DMS53 treated with DMSO at 0.1 percent for 48 hours (cell line): ENCODE measurements around the gene AK4.

Source experiments
- DNase-seq: peaks from one replicate; lab custom pipeline; 2025; ENCODE audit not compliant: unreplicated experiment; lab: John Stamatoyannopoulos, UW

AK4 gene

DNA sequence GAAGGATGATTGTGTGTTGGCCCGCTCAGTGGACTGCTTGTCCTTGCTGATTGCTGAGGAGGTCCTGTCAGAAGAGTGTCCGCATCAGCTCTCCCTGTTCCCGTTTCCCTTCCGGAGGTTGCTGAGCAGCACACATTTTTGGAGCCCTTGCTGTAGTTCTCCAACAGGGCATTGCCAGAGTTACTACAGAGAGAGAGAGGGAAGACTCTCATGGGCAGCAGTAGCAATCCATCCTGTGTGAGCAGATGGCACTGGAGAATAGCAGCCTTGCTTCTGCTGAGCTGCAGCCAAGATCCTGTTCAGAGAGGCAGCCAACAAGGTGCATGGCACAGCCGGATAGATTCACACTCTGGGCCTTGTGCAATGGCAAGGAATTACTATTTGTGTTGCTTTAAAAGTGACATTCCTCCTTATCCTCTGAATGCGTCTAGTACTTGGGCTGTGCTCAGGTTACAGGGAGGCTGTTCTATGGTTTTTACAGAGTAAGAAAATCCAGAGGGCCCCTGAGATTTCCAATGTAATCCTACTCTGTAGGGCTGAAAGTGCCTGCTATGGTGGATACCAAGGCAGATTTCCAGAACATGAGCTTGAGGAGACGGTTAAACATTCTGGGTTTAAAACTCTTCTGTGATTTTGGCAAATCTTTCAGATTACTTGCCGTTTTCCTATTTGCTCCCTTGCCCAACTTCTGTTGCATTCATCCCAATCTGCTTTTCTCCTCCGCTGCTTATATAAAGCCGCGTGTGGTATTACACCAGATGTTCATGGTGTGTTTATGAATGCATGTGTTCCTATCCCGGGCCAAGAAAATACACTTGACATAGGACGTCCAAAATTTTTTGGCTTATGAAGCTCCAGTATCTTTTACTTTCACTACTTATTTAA, 27.4 kb downstream of the AK4 start:
- no peak for DNase-seq

DNA sequence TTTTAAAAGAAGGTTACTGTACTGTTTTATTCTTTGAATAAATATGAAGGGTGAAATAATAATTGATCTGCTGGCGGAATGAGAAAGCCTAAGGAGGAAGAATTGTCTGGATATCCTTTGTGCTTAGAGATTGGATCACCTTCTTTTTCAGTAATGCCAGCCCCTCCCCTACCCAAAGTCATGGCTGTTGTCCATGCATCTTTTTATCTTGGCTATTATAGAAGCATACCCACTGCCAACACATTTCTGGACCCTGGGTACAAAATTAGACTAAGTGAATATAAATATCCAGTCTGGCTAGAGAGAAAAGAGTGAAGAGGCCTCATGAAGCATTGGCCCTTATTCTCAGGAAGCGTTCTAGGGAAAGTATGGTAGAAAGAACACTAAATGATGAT, 28.1 kb downstream of the AK4 start:
- no peak for DNase-seq

DNA sequence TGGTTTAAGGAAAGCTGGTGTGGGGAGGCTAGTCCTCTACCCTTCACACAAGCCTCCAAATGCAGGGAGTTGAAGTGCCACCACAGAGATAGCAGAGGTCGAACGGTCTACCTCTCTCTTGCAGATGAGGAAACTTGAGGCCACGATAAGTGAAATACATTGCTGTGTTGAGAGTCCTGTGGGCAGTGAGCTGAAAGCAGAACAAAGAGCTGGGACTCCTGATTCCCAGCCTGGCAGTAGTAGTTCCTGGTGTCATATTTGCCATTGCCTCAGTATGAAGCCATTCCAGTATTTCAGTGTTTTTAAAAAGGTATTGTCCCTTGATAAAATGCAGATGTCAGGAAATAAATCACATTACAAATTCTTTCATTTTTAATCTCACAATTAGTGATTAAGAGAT, 28.6 kb downstream of the AK4 start:
- no peak for DNase-seq

DNA sequence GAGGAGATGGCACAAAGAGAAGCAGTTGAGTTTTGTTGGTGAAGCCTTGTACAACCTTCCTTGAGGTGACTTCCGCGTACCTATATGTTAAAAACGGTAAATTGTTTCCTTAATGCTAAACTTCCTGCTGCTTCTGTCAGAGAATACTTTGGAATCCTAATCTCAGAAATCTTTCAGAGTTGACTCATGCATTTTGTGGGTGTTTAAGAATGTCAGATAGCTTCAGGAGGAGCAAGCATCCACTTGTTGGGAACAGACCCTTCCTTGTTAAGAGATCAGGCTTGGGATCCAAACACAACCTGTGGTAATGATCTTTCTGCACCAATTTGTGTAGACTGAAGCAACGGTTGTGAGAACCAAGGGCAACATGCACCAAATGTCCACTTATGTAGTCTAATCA, 29.5 kb downstream of the AK4 start:
- DNase-seq = no peak

DNA sequence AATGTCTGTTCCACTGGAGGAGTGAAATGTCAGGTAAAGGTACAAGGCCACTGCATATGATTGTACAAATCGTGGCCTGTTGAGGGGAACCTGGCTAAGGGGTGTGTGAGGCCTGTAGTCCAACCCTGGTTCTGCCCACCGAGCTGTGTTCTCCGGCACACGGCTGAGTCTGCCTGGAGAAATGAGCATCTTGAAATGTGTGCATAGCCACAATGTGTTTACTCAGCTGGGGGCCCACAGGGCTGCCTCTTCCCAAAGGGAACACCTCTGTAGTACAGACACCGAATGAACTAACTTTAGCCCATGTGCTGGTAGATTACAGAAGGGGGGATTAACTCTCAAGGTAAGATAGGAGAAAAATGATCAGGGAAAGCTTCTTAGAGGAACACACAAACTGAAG, 30.2 kb downstream of the AK4 start:
- DNase-seq = peak; percentile 58

DNA sequence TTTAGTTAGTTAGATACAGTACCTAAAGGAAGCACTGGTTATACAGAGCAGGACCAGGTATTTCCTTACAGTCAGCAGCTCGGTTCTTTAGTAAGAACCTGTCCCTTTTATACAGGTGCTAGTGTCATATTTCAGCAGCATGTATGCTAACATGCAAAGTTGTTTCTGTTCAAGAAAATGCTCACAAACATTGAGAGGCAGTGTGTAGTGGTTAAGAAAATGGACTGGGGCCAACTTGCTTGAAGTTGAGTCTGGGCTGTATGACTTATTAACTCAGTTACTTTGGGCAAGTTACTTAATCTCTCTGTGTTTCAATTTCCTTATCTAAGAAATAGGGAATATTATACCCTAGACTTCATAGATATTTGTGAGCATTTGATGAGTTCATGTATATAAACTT, 31.1 kb downstream of the AK4 start:
- DNase-seq = peak; percentile 17

DNA sequence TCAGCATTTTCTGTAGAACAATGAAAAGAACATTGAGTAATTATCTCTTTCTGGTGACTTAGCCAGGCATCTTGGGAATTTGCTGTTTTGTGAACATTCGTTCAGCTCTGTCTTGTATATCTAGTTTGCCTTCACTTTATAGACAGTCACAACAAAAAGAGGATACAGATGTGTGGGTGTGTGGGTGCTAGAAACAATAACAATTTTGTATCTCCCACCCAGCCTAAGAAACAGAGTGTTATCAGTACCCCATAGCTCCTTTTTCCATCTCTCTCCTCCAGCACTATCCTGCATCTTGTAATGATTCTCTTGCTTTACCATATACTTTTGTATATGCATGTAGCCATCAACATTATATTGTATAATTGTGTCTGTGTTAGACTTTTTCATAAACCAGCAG, 33.0 kb downstream of the AK4 start:
- no peak for DNase-seq

DNA sequence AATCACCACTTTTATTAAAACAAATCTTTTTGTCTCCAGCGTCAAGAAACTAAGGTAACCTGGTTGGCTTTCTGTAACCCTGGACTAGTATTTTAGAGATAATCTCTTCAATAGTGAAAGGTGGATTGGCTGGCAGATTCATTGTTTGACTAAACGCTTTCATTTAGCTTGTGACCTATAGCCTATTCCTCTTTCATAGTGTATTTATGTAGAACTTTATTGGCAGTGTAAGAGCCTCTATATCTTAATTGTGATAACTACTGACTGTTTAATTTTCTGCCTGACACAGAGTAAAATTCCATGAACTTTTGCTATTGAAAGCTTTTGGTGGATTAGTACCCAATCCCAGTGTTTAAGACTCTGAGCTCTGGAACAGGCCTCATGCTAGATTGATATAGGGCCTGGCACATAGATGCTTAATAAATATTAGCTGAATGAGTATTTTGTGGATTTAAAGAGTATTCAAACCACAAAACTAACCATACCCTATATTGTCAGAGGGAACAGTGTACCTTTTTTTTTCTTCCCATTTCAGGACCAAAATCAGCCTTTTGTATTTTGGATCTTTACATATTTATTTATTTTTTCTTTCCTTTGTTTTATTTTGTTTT, 34.8 kb downstream of the AK4 start:
- DNase-seq = no peak

DNA sequence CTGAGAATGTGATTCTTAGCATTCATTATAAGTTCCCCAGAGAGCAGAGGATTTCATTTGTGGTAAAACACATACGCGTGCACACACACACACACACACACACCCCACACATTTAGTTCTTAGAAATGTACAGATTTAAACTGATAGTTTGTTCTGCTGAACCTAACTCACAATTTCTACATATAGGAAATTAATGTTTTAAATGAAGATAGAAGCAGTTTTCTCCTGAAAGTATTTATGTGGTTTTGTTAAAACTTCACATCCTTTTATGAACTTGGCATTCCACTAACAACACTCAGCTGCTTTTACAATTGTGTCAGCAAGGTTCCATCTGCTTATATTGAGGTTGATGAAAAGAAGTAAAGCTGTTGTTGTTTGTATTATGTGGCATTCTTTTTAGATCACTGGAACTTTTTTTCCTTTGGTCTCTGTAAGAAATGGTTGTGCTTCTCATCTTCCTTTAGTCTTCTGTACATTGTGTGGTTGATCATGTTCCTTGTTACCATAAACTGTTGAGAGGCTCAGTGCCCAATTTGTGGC, 41.6 kb downstream of the AK4 start:
- DNase-seq = no peak

DNA sequence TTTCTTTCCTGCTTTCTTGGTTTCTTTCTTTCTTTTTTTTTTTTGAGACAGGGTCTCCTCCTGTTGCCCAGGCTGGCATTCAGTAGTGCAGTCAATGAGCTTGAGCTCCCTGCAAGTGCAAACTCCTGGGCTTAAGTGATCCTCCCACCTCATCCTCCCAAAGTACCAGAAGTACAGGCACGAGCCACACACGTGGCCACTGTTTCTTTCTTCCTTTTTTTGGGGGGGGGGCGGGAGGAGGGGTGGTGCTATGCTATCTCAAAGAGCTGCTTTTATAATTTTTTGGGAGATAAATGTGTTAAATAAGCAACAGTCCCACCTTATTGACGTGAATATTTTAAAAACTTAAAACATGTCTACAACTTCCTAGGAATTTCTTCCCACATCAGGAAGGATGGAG, 42.2 kb downstream of the AK4 start:
- no peak for DNase-seq

DNA sequence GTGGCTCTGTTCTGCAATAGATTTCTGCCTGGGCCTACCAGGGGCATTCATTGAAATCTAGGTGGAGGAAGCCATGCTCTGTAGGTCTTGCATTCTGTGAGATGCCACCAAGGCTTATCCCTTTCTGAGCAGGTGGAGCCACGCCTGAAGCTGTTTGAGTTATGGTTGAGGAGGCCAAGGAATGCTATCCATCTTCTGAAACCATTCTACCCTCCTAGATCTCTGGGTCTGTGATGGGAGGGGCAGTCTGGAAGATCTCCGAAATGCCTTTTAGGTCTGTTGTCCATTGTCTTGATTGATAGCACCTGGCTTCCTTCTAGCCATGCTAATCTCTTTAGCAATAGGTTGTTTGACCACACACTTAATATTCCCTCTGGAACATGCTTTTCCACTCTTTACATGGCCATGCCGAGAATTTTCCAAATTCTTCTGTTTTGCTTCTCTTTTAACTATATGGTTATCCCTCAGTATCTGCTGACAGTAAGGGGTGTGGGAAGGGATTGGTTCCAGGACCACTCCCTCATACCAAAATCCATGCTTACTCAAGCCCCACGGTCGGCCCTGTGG, 45.2 kb downstream of the AK4 start:
- DNase-seq = no peak

DNA sequence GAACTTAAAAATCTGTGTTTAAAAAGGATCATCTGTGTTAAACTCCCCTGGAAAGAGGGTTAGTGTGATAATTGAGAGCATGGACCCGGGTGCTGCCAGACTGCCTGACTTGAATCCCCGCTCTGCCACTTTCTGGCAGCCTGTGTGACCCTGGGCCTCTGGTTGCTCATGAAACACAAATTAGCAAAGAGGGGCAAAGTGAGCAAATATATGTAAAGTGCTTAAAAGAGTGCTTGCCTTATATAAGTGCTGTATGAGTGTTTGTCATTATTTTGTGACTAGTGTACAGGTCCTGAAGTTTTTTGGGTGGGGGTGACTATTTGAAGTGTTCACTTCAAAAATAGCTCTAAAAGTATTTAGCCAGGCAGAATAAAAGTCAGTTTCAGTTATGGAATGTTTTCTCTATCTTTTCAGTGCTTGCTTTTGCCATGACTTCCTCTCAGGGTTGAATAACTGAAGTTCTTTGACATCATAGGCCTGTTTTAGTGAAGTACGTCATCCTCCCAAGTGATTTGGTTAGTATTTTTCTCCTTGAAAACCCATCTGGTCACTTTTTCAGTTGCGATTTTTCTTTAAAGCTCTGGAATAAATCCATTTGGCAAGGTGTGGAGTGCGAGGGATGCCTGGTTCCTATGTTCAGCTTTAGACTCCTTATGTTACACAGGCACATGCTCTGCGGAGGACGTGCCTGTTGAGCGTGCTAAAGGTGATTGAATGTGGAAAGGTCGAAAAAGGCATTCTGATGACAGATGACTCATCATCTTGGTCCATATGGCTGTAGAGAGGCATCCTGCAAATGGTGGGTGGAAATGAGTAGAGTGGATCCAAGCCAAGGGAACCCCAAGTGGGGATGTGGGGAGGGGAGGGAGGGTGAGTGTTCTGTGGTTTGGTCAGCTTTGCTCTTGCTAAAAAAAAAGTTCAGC, 47.8 kb downstream of the AK4 start:
- no peak for DNase-seq

DNA sequence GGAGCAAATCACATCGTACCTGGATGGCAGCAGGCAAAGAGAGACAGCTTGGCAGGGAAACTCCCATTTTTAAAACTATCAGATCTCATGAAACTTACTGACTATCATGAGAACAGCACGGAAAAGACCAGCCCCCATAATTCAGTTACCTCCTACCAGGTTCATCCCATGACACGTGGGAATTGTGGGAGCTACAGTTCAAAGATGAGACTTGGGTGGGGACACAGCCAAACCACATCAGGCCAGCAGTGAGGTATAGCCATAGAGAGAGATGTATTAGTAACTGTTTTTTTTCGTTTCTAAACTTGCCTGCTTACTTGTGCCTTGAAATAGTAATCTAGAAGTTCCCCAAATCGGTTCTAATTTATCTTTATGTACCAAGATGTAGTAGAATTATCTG, 48.9 kb downstream of the AK4 start:
- no peak for DNase-seq

DNA sequence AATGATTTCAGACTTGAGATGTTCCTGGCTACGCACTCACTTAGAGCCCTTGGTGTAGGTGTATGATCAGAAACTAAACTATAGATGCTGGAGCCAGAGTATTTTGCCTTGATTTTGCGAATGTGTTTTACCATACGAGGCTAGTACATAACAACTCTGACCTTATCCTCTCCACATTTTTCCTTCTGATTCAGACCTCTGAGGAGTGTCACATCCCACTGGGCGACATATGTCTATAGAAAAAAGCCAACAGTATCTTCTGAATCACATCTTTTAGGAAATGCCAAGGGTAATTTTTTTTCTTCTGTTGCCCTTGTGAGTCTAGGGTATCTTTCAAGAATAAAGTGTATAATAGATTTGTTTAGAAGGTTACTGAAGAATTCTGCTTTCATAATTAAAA, 49.6 kb downstream of the AK4 start:
- no peak for DNase-seq

DNA sequence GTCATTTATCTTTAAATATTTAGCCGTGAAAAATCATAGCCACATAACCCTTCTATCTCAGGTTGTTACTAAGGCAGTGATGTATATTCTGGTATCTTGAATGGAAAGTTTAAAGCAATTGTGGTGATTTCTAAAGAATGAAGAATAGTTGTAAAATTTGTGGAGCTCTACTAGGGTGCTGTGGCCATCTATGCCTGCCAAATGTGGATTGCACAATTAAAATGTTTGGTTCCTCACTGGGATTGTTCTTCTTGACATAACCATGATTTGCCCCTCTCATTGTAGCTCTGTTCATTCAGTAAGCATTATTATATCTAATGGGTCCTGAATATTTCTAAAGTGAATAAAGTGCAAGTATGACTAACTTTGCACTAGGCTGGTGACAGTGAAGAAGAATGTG, 50.1 kb downstream of the AK4 start:
- no peak for DNase-seq

DNA sequence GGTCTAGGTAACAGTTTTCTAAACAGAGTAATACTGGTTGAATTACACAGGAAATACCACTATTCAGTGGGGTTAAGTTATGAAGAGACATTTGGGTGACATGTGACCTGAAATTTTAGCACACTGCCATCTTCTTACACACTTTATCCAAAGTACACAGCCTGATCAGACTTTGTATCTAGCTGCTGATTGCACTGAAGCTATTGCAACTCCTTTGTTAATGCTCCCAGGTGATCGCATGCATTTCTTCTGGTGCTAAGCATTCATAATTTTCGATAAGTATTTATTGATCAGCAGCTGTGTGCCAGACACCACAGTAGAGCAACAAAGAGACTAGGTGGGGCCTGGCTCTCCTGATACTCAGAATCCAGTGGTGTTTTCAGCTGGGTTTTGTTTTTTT, 52.4 kb downstream of the AK4 start:
- DNase-seq = no peak

DNA sequence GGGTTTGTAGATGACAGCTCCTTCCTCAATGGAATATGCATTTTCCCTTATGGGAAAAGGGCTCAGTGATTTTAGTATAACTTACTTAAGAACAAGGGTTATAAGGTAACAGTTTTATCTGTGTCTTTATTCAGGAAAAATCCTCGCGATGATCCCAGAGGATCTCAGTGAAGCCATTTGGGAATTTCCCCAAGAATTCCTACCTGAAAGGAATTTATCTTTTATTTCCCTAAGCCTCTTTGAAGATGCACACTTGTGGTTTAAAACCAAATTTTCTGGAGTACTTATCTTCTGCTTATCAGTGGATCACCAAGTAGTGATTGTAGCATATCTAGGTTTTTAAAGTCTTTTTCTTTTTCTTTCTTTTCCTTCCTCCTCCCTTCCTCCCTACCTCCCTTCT, 58.8 kb downstream of the AK4 start:
- DNase-seq = no peak

DNA sequence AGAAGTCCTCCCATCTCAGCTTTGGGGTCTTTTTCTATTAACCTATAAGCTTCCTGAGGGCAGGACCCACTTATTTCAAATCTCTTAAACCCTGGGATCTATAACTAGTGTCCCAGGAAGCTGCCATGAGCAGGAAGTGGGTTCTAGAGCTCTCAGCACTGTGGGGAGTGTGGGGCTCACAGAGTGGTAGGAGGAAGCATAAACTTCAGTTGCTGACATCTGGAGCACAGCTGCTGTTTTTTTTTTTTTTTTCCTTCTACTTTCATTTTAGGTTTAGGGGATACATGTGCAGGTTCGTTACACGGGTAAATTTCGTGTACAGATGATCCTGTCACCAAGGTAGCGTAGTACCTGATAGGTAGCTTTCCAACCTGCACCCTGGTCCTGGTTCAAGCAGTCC, 59.3 kb downstream of the AK4 start:
- no peak for DNase-seq

DNA sequence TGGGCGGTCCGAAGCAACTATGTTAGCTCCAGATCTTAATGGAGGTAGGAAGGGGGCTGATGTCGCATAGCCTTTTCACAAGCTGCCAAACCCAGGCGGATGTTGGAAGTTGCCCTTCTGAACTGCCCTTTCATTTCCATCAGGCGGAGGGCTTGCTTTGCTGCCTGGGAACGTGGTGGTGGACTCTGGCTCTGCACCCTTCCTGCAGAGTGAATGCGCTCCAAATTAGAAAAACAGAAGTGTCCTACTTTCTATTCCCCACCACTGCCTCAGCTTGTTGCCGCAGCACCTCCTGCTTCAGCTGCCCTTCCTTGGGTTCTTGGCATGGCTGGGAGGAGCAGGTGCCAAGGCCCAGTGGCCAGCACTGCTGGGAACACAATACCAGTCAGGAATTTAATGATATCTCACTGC, 60.6 kb downstream of the AK4 start:
- no peak for DNase-seq

DNA sequence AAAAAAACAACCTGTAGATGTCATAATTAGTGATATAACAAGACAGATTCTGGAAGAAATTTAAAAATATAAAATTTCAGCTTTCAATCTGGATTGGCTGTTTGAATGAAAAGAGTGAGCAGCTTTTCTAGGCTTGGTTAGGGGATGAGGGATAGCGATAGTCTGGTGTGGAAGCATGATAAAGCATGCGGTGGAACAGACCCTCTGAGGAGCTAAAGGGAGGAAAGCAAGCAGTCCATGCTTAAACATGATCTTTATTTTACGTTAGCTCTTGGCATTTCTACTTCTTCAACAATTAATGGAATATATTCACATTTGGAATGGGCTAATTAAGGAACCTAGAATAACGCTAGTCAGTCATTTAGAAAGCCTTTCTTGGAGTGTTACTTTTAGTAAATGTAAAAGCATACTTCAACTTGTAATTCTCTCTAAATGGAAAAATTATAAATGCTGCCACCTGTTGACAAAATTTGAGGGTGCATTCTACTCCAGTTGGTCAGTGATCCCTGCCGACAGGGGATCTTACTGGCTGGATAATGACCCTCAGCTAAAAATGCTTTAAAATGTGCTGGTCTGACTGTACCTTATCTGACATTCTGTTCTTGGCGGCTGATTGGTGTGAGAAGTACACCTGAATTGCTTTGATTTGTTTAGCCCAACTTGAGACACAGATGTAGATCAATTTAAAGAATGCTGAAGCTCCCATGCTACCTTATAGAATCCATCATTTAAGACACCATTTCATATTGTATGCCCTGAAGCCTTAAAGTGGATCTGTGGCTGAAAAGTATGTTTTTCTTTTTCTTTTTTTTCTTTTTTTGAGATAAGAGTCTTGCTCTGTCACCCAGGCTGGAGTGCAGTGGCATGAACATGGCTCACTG, 61.2 kb downstream of the AK4 start:
- DNase-seq = peak; percentile 70
